CD4-positive, alpha-beta T cell treated with Interleukin-4 for 1 hour (primary cell): ENCODE measurements around the gene ZFC3H1.
"Not testable (repeated sequence)": the region's sequence is repeated elsewhere in the genome, so short reads cannot be mapped to it uniquely, and the experiment has no call there.

Experiments
- DNase-seq, 2 donors: peaks; one replicate each; pipeline ENCODE4 v3.0.0-alpha.2; 2020 to 2022

ZFC3H1 gene

GRCh38 chr12:71576496-71576895, 87.2 kb downstream of the ZFC3H1 start:
- DNase-seq, result no peak

DNA sequence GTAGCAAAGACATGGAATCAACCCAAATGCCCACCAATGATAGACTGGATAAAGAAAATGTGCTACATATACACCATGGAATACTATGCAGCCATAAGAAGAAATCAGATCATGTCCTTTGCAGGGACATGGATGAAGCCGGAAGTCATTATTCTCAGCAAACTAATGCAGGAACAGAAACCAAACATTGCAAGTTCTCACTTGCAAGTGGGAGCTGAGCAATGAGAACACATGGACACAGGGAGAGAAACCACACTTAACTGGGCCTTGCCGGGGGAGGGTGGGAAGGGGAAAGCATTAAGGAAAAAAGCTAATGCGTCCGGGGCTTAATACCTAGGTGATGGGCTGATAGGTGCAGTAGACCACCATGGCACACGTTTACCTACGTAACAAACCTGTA, 93.8 kb downstream of the ZFC3H1 start:
- not testable (repeated sequence) for DNase-seq

GRCh38 chr12:71567537-71567936, 96.1 kb downstream of the ZFC3H1 start:
- no peak for DNase-seq

DNA sequence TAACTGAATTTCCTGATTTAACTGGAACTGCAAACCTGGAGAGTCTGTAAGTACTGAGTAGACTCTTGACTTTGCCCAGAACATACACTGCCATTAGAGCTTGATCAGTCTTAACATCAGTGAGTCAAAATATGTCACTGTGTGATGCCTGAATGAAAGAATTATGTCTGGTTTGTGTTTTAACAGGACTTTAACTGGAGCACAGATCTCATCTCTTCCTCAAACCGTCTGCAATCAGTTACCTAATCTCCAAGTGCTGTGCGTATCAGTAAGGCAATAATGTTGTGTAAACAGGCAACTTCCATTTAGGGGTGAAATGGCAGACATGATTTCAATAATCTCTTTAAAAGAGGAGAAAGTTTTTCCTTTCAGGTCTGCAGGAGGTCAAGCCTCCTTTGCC, 97.0 kb downstream of the ZFC3H1 start:
- no peak for DNase-seq

DNA sequence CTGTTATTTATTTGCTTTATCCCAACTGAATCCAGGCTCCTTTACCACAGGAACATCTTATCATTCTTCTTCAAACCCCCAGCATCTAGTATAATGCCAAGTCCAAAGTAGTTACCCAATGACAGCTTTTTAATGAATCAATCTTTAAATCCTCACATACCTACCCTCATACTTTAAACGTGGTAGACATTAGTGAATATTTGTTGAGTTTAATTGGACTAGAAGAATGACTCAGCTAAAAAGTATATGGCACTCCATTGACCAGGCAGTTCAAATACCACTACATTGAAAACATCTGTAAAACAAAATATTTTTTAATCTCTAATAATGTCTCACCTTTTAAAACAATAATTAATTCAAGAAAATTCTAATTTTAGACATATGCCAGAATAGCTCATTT, 98.1 kb downstream of the ZFC3H1 start:
- no peak for DNase-seq

DNA sequence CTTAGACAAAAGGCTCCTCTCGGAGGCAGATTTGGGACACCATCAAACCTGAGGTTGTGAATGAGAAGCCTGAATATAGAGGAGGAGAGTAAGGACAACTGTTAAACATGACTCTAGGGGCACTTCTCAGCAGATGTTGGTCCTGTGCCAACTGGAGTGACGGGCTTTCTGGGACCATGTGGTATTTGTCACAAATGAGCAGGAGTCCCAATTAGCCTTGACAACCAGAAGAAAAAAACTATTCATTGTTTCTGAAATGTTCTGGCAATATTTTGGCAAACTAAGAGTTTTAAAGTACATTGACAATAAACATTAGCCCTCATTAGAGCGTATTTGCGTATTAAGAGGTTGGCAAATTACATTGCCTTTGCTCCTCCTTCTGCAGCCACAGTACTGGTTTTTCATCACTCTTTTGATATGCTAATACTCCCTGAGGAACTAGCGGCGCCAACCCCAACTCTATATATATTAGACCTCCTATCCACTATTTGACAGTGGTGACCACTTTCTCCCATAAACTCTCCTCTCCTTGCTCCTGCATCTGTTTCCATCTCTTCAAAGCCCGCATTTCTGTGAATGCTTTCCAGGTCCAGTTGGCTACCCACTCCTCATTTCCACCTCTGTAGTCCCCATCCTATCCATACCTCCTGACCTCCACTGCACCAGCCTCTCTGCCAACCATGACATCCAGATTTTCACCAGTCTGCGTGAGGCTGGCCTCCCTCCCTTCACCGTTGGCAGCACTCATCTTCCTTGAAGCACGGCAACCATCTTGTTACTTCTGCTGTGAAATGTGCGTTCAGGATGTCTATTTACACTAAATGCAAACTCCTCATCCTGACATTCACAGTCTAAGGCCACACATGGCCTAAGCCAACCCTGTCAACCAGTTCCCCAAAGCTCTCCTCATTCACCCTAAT, 100.7 kb downstream of the ZFC3H1 start:
- DNase-seq, result no peak
